DOHH2 (cell line): ENCODE data around the gene ALG6.

ENCODE experiments used
- H3F3A ChIP-seq: fragments of 200-600 bp; sonication (generic), shearing (Covaris generic); 2 replicates; pipeline ENCODE4 v1.6.0; 2016; ENCODE audit warnings: antibody characterized with exemption, mild to moderate bottlenecking; ENCODE audit not compliant: control insufficient read depth, insufficient read depth
- H3K27ac ChIP-seq: fragments of 200-600 bp; sonication (generic); 2 replicates; pipeline ENCODE4 v1.5.1; 2014; ENCODE audit warnings: low read depth, mild to moderate bottlenecking, low read length, moderate library complexity
- H3K27me3 ChIP-seq: fragments of 200-600 bp; sonication (generic); 2 replicates; pipeline ENCODE4 v1.6.1; 2014; ENCODE audit warnings: mild to moderate bottlenecking, low read length, mixed read lengths; ENCODE audit not compliant: control insufficient read depth
- H3K36me3 ChIP-seq: fragments of 200-600 bp; sonication (generic); 2 replicates; pipeline ENCODE4 v1.6.1; 2014; ENCODE audit warnings: mild to moderate bottlenecking, low read length, moderate library complexity, mixed read lengths; ENCODE audit not compliant: control insufficient read depth
- H3K4me1 ChIP-seq: fragments of 200-600 bp; sonication (generic); 2 replicates; pipeline ENCODE4 v1.6.1; 2014; ENCODE audit warnings: mild to moderate bottlenecking, low read length, mixed read lengths; ENCODE audit not compliant: control insufficient read depth
- H3K4me2 ChIP-seq: fragments of 200-600 bp; sonication (generic); 2 replicates; pipeline ENCODE4 v1.6.0; 2014; ENCODE audit warnings: mild to moderate bottlenecking, low read length, moderate library complexity
- H3K4me3 ChIP-seq: fragments of 200-600 bp; sonication (generic); 2 replicates; pipeline ENCODE4 v1.5.1; 2014; ENCODE audit warnings: mild to moderate bottlenecking, low read length, mixed read lengths
- H3K79me2 ChIP-seq: fragments of 200-600 bp; sonication (generic); 2 replicates; pipeline ENCODE4 v1.6.1; 2014; ENCODE audit warnings: mild to moderate bottlenecking, low read length, mixed read lengths; ENCODE audit not compliant: control insufficient read depth
- H3K9me2 ChIP-seq: fragments of 200-600 bp; sonication (generic); replicated peaks from 2 replicates; pipeline ENCODE4 v1.6.1; 2014; ENCODE audit warnings: mild to moderate bottlenecking, low read length, mixed read lengths; ENCODE audit not compliant: control insufficient read depth
- H3K9me3 ChIP-seq: fragments of 200-600 bp; sonication (generic); 2 replicates; pipeline ENCODE4 v1.6.1; 2014; ENCODE audit warnings: antibody characterized with exemption, low read length, mixed read lengths; ENCODE audit not compliant: control insufficient read depth, insufficient read depth
- H4K20me1 ChIP-seq: fragments of 200-600 bp; sonication (generic); 2 replicates; pipeline ENCODE4 v1.6.0; 2014; ENCODE audit warnings: low read depth, mild to moderate bottlenecking, antibody characterized with exemption, low read length, moderate library complexity; ENCODE audit not compliant: control insufficient read depth, insufficient read depth
- CTCF ChIP-seq: fragments of 200-600 bp; sonication (generic); IDR thresholded peaks from one replicate; pipeline ENCODE4 v1.5.1; 2014; ENCODE audit warnings: antibody characterized with exemption, mild to moderate bottlenecking, low read depth, low read length; ENCODE audit not compliant: poor library complexity, severe bottlenecking
- EZH2phosphoT487 ChIP-seq: fragments of 200-600 bp; sonication (generic); IDR thresholded peaks from 2 replicates; pipeline ENCODE4 v1.6.1; 2017; ENCODE audit warnings: borderline replicate concordance, mild to moderate bottlenecking, antibody characterized with exemption, low read length, moderate library complexity, mixed read lengths

ALG6 gene

GRCh38 chr1:63321785-63322113, 45.7 kb upstream of the ALG6 start:
- TF ChIP-seq CTCF (no peak), EZH2phosphoT487 (no peak)
- Histone ChIP-seq H3F3A (peaks cover 5% of the 10 kb centered on the region; the same call in 1 of the 2 replicates), H3K79me2 (no peaks in the 10 kb centered on the region), H3K4me3 (no peak overlapping the region), H4K20me1 (no peaks in the 10 kb centered on the region), H3K4me1 (peaks cover 12% of the 10 kb centered on the region), H3K27me3 (no peaks in the 10 kb centered on the region), H3K9me2 (no peaks in the 10 kb centered on the region), H3K36me3 (no peaks in the 10 kb centered on the region), H3K9me3 (peaks cover 4% of the 10 kb centered on the region; the same call in 1 of the 2 replicates), H3K4me2 (no peak overlapping the region), H3K27ac (no peak overlapping the region)

GRCh38 chr1:63322114-63322943, 45.1 kb upstream of the ALG6 start, which contains the start of gene FOXD3:
TSS of gene FOXD3 (plus strand) at chr1:63322567. CDS start at chr1:63323059, 492 bp downstream.
- H3K4me2 ChIP-seq, result no peak within 1 kb of the TSS
- H3K36me3 ChIP-seq, result no peaks in the 10 kb centered on the region
- TF ChIP-seq EZH2phosphoT487 (no peak), CTCF (no peak)
- H3K27me3 ChIP-seq, result no peaks in the 10 kb centered on the region
- no peak within 1 kb of the TSS for H3K27ac ChIP-seq
- H3K4me3 ChIP-seq, result no peak within 1 kb of the TSS
- H3K4me1 ChIP-seq, result peaks cover 16% of the 10 kb centered on the region
- peaks cover 4% of the 10 kb centered on the region; the same call in 1 of the 2 replicates for H3K9me3 ChIP-seq
- H4K20me1 ChIP-seq, result no peaks in the 10 kb centered on the region
- peaks cover 5% of the 10 kb centered on the region; the same call in 1 of the 2 replicates for H3F3A ChIP-seq
- no peaks in the 10 kb centered on the region for H3K79me2 ChIP-seq
- H3K9me2 ChIP-seq, result no peaks in the 10 kb centered on the region

GRCh38 chr1:63322944-63323864, 44.2 kb upstream of the ALG6 start:
- H4K20me1 ChIP-seq, result no peaks in the 10 kb centered on the region
- no peak overlapping the region for H3K4me3 ChIP-seq
- H3K9me3 ChIP-seq, result peaks cover 4% of the 10 kb centered on the region; the same call in 1 of the 2 replicates
- no peak overlapping the region for H3K4me2 ChIP-seq
- no peaks in the 10 kb centered on the region for H3K79me2 ChIP-seq
- no peak overlapping the region for H3K27ac ChIP-seq
- H3K4me1 ChIP-seq, result peaks cover 18% of the 10 kb centered on the region
- TF ChIP-seq CTCF (no peak), EZH2phosphoT487 (no peak)
- no peaks in the 10 kb centered on the region for H3K27me3 ChIP-seq
- no peaks in the 10 kb centered on the region for H3K36me3 ChIP-seq
- H3F3A ChIP-seq, result peaks cover 5% of the 10 kb centered on the region; the same call in 1 of the 2 replicates
- no peaks in the 10 kb centered on the region for H3K9me2 ChIP-seq
